Kidney (tissue), 14 donors: ENCODE measurements around the gene RIBC1. TPM values are rescaled to one million over a fixed set of nuclear protein-coding genes. Genes with fewer than 3 reads are reported as not detected.
"Not testable (repeated sequence)": the region's sequence is repeated elsewhere in the genome, so short reads cannot be mapped to it uniquely, and the experiment has no call there.

Experiments
- DNase-seq, 5 donors: peaks; one replicate each; pipeline ENCODE4 v3.0.0-alpha.2; 2013 to 2020
- FAIRE-seq: peaks from 2 replicates; lab custom pipeline; 2012; peaks lifted over from hg19 to GRCh38; lab: Jason Lieb, UNC
- H3K27ac ChIP-seq, 2 donors: one replicate each; pipeline ENCODE4 v1.7.0; 2013; ENCODE audit warnings: low read depth in 2 of 2, low read length in 2 of 2, inconsistent platforms in 1 of 2
- H3K27me3 ChIP-seq: one replicate; pipeline ENCODE4 v1.7.1; 2013; ENCODE audit warnings: low read length, inconsistent platforms; ENCODE audit not compliant: control insufficient read depth, insufficient read depth
- H3K36me3 ChIP-seq, 3 donors: one replicate each; pipeline versions ENCODE4 v1.7.0 to v1.7.1; 2013; ENCODE audit warnings: low read length in 3 of 3, control low read depth in 1 of 3, inconsistent platforms in 1 of 3; ENCODE audit not compliant: insufficient read depth in 3 of 3, control insufficient read depth in 2 of 3
- H3K4me1 ChIP-seq, 3 donors: one replicate each; pipeline versions ENCODE4 v1.7.0 to v1.7.1; 2013; ENCODE audit warnings: low read length in 3 of 3, inconsistent platforms in 1 of 3, low read depth in 1 of 3; ENCODE audit not compliant: control insufficient read depth in 2 of 3, insufficient read depth in 2 of 3
- H3K4me3 ChIP-seq, 3 donors: one replicate each; pipeline versions ENCODE4 v1.7.0 to v1.8.1; 2013; ENCODE audit warnings: low read length in 3 of 3, control low read depth in 1 of 3, inconsistent platforms in 1 of 3
- H3K9ac ChIP-seq, 3 donors: one replicate each; pipeline versions ENCODE4 v1.7.0 to v1.7.1; 2013; ENCODE audit warnings: low read length in 3 of 3, control low read depth in 1 of 3, inconsistent platforms in 1 of 3
- H3K9me3 ChIP-seq, 3 donors: one replicate each; pipeline versions ENCODE4 v1.7.0 to v1.7.1; 2013; ENCODE audit warnings: low read length in 3 of 3, control low read depth in 1 of 3, inconsistent platforms in 1 of 3; ENCODE audit not compliant: control insufficient read depth in 2 of 3, insufficient read depth in 1 of 3
- CTCF ChIP-seq: IDR thresholded peaks from 3 replicates; pipeline ENCODE4 v1.5.1; 2012; ENCODE audit warnings: mild to moderate bottlenecking, moderate library complexity, borderline replicate concordance; ENCODE audit not compliant: insufficient read depth; ENCODE audit errors: extremely low read depth
- intact Hi-C: fragments of 100-400 bp; cut with DNase I; formaldehyde crosslinking; loops from one replicate; pipeline ENCODE4 v1.11.1; 2022
- polyA plus RNA-seq: library from polyadenylated mRNA; stranded (reverse); fragments of 350-450 nt; fragmentation: Illumina TruSeq; extraction: RNeasy Lipid Tissue Mini Kit (QIAGEN cat#74804); gene quantifications from one replicate; pipeline ENCODE4 v1.2.3, GENCODE V29; 2014; ENCODE audit warnings: low read depth, low replicate concordance; ENCODE audit not compliant: insufficient read depth
- total RNA-seq: library from RNA; stranded (reverse); fragmentation: NEBNext Ultra II Directional; extraction: Animal tissue kit (Norgen Biotek cat#: 25700); gene quantifications from one replicate; pipeline ENCODE4 v1.2.1, GENCODE V29; 2021
- donor health status: control.
- donor health status: control.
- donor health status: control.
- donor health status: control.
- donor health status: control.
- donor health status: DM: yes; HTN: yes; CAD: no.
- donor health status: Normal renal cell carcinoma (clear cell type).

Gene RIBC1
- total and polyA plus RNA-seq, 2 donors from 2014 or later = 2.5 to 6.4 TPM

- no peak for DNase-seq
- peaks cover 3% of the 10 kb centered on the region for H3K27me3 ChIP-seq
- no peaks in the 10 kb centered on the region for H3K36me3 ChIP-seq
- H3K27ac ChIP-seq = no peak overlapping the region
- no peaks in the 10 kb centered on the region for H3K4me1 ChIP-seq
- FAIRE-seq = no peak
- no peak for TF ChIP-seq CTCF
- no peak overlapping the region for H3K4me3 ChIP-seq
- intact Hi-C loops = no loop called here
- no peaks in the 10 kb centered on the region for H3K9me3 ChIP-seq
- no peak overlapping the region for H3K9ac ChIP-seq
Measured at GRCh38 chrX:53456254-53456653, 33.6 kb downstream of the RIBC1 start.

GRCh38 chrX:53458082-53458481, 35.4 kb downstream of the RIBC1 start:
- no peak for FAIRE-seq
- intact Hi-C loops = no loop called here
- no peak overlapping the region for H3K9ac ChIP-seq

GRCh38 chrX:53468659-53469058, 46.0 kb downstream of the RIBC1 start:
- H3K27me3 ChIP-seq, intact Hi-C loops, H3K4me1 ChIP-seq, H3K36me3 ChIP-seq, H3K4me3 ChIP-seq, H3K9ac ChIP-seq, FAIRE-seq, H3K9me3 ChIP-seq, DNase-seq, H3K27ac ChIP-seq: not testable (repeated sequence)

More at GRCh38 chrX:53458082-53458481, 35.4 kb downstream of the RIBC1 start:
- no peaks in the 10 kb centered on the region for H3K4me1 ChIP-seq
- TF ChIP-seq CTCF = no peak
- DNase-seq = no peak
- no peaks in the 10 kb centered on the region for H3K36me3 ChIP-seq
- peaks cover 3% of the 10 kb centered on the region for H3K27me3 ChIP-seq
- no peak overlapping the region for H3K27ac ChIP-seq
- H3K9me3 ChIP-seq = no peaks in the 10 kb centered on the region
- H3K4me3 ChIP-seq = no peak overlapping the region

- Histone ChIP-seq H3K9ac (no peak overlapping the region), H3K27ac (no peak overlapping the region), H3K27me3 (peaks cover 9% of the 10 kb centered on the region), H3K36me3 (no peaks in the 10 kb centered on the region), H3K4me1 (no peaks in the 10 kb centered on the region), H3K9me3 (no peaks in the 10 kb centered on the region), H3K4me3 (no peak overlapping the region)
- intact Hi-C loops = no loop called here
- no peak for TF ChIP-seq CTCF
- DNase-seq (no peak), FAIRE-seq (no peak)
Measured at GRCh38 chrX:53471346-53471745, 48.7 kb downstream of the RIBC1 start.
